MM.1S (cell line): ENCODE measurements around the gene PPP4R2.

Experiments used
- EZH2 ChIP-seq: fragments of 300-600 bp; sonication (generic); optimal IDR thresholded peaks from 2 replicates; pipeline ENCODE3; 2017; ENCODE audit warnings: low read depth, mild to moderate bottlenecking, antibody characterized with exemption, low read length, mixed read lengths
- TF ChIP-seq, protein P1 (sequence below): fragments of 300-600 bp; sonication (generic); IDR thresholded peaks from 2 replicates; pipeline ENCODE4 v1.5.1; 2016; ENCODE audit warnings: antibody characterized with exemption, low read length, mixed read lengths

DNA sequence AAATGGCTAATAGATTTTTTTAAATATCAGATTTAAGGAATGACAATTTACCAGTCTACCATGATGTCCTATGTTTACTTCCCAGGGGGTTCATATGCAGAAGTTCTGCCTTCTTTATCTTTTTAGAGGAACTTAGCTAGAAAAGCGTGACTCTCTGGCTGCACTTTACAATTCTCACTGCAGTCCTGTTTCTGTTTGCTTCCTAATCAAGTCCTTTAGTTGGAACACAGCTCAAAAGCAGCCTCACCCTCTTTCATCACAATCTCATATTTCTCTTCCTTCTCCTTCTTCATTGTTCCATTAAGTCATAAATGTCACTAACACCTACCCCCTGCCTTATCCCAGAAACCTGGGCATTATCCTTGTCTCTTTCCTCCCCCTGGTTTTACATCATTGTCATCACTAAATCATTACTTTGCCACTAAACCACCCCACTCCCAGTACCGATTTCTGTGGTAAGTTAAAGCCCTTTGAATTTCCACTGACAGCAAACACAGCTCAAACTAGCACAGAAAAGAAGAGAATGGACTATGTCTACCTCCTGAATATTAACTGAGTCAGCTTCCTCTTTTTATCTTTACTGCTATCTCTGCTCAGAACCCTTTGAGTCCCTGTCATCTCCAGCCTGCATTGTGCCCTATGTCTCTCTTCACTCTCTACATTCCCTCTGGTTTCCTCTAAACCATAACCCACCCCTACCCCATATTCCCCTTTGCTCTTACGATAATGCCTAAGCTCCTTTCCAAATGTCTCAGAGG lies 13.8 kb upstream of the PPP4R2 start:
- TF ChIP-seq, protein P1, sequence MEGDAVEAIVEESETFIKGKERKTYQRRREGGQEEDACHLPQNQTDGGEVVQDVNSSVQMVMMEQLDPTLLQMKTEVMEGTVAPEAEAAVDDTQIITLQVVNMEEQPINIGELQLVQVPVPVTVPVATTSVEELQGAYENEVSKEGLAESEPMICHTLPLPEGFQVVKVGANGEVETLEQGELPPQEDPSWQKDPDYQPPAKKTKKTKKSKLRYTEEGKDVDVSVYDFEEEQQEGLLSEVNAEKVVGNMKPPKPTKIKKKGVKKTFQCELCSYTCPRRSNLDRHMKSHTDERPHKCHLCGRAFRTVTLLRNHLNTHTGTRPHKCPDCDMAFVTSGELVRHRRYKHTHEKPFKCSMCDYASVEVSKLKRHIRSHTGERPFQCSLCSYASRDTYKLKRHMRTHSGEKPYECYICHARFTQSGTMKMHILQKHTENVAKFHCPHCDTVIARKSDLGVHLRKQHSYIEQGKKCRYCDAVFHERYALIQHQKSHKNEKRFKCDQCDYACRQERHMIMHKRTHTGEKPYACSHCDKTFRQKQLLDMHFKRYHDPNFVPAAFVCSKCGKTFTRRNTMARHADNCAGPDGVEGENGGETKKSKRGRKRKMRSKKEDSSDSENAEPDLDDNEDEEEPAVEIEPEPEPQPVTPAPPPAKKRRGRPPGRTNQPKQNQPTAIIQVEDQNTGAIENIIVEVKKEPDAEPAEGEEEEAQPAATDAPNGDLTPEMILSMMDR, result no peak
- TF ChIP-seq EZH2, result no peak
